CD14-positive monocyte (primary cell): Measurements from ENCODE around the gene TMEM174. TPM values are rescaled to one million over a fixed set of nuclear protein-coding genes. Genes with fewer than 3 reads are reported as not detected.

ENCODE experiments used
- DNase-seq, 3 donors: peaks; one replicate each; pipeline ENCODE4 v3.0.0-alpha.2; 2011 to 2022
- H2AFZ ChIP-seq: 2 replicates; pipeline ENCODE4 v1.6.0; 2012; ENCODE audit warnings: mild to moderate bottlenecking, low read depth, low read length, inconsistent platforms; ENCODE audit not compliant: insufficient read depth, poor library complexity, severe bottlenecking
- H3K27ac ChIP-seq, 2 donors: 1 replicate in 1 of 2; 2 replicates in 1 of 2; pipeline ENCODE4 v1.5.1; 2012 to 2013; ENCODE audit warnings: low read length in 2 of 2, control low read depth in 1 of 2, inconsistent platforms in 1 of 2, low read depth in 1 of 2, mild to moderate bottlenecking in 1 of 2
- H3K27me3 ChIP-seq, 2 donors: one replicate each; pipeline versions ENCODE4 v1.6.0 to v1.6.1; 2011 to 2013; ENCODE audit warnings: low read length in 2 of 2; ENCODE audit not compliant: control insufficient read depth in 2 of 2, insufficient read depth in 2 of 2
- H3K36me3 ChIP-seq, 2 donors: replicated peaks in 1 of 2; 1 replicate in 1 of 2; 2 replicates in 1 of 2; pipeline versions ENCODE4 v1.5.1 to v1.6.1; 2012 to 2013; ENCODE audit warnings: low read length in 2 of 2, control low read depth in 1 of 2, inconsistent platforms in 1 of 2, mild to moderate bottlenecking in 1 of 2; ENCODE audit not compliant: insufficient read depth in 2 of 2, control insufficient read depth in 1 of 2
- H3K4me1 ChIP-seq, 2 donors: 1 replicate in 1 of 2; 2 replicates in 1 of 2; pipeline versions ENCODE4 v1.5.1 to v1.6.1; 2012 to 2013; ENCODE audit warnings: low read length in 2 of 2, control low read depth in 1 of 2, inconsistent platforms in 1 of 2, mild to moderate bottlenecking in 1 of 2, moderate library complexity in 1 of 2; ENCODE audit not compliant: insufficient read depth in 2 of 2, control insufficient read depth in 1 of 2
- H3K4me2 ChIP-seq: replicated peaks from 2 replicates; pipeline ENCODE3; 2012; ENCODE audit warnings: low read length, moderate library complexity, mild to moderate bottlenecking; ENCODE audit not compliant: poor library complexity, severe bottlenecking; ENCODE audit errors: extremely low read depth
- H3K4me3 ChIP-seq, 3 experiments: fragments of 200-600 bp in 1 of 3; sonication (generic) in 1 of 3; replicated peaks in 1 of 3; 1 replicate in 2 of 3; 2 replicates in 1 of 3; pipeline ENCODE4 v1.5.1; 2011 to 2013; ENCODE audit warnings: low read length in 3 of 3, mild to moderate bottlenecking in 3 of 3, control low read depth in 2 of 3, low read depth in 2 of 3, inconsistent platforms in 1 of 3, moderate library complexity in 1 of 3
- H3K79me2 ChIP-seq: 2 replicates; pipeline ENCODE4 v1.6.0; 2012; ENCODE audit warnings: mild to moderate bottlenecking, control low read depth, inconsistent platforms, low read length, moderate library complexity; ENCODE audit not compliant: insufficient read depth
- H3K9ac ChIP-seq: 2 replicates; pipeline ENCODE4 v1.6.0; 2017; ENCODE audit warnings: low read length, mild to moderate bottlenecking; ENCODE audit not compliant: insufficient read depth, poor library complexity, severe bottlenecking
- H3K9me3 ChIP-seq, 2 donors: replicated peaks in 1 of 2; 1 replicate in 1 of 2; 2 replicates in 1 of 2; pipeline versions ENCODE4 v1.5.1 to v1.6.1; 2012 to 2013; ENCODE audit warnings: low read length in 2 of 2, control low read depth in 1 of 2; ENCODE audit not compliant: control insufficient read depth in 1 of 2, insufficient read depth in 1 of 2
- H4K20me1 ChIP-seq: 2 replicates; pipeline ENCODE4 v1.6.0; 2012; ENCODE audit warnings: mild to moderate bottlenecking, low read length, control low read depth, moderate library complexity; ENCODE audit not compliant: insufficient read depth
- H3K27ac Mint-ChIP-seq, 7 donors: one replicate each; pipeline ENCODE4 v1.8.0; 2020; ENCODE audit warnings: mild to moderate bottlenecking in 7 of 7, mixed read lengths in 7 of 7, moderate library complexity in 6 of 7, inconsistent platforms in 2 of 7
- H3K27me3 Mint-ChIP-seq, 3 donors: one replicate each; pipeline ENCODE4 v1.8.0; 2021 to 2022; ENCODE audit warnings: low read depth in 3 of 3, mild to moderate bottlenecking in 3 of 3, mixed read lengths in 3 of 3, moderate library complexity in 3 of 3, inconsistent platforms in 1 of 3
- H3K36me3 Mint-ChIP-seq, 2 donors: one replicate each; pipeline ENCODE4 v1.8.0; 2020; ENCODE audit warnings: mixed read lengths in 2 of 2, inconsistent platforms in 1 of 2, mild to moderate bottlenecking in 1 of 2
- H3K4me1 Mint-ChIP-seq: one replicate; pipeline ENCODE4 v1.8.0; 2020; ENCODE audit warnings: mild to moderate bottlenecking, mixed read lengths
- H3K4me3 Mint-ChIP-seq, 2 donors: one replicate each; pipeline ENCODE4 v1.8.0; 2020; ENCODE audit warnings: mild to moderate bottlenecking in 2 of 2, mixed read lengths in 2 of 2, moderate library complexity in 1 of 2
- H3K9me3 Mint-ChIP-seq, 7 donors: one replicate each; pipeline ENCODE4 v1.8.0; 2020 to 2022; ENCODE audit warnings: mixed read lengths in 7 of 7, mild to moderate bottlenecking in 6 of 7, moderate library complexity in 6 of 7, inconsistent platforms in 2 of 7
- CTCF ChIP-seq: fragments of 200-600 bp; IDR thresholded peaks from one replicate; pipeline ENCODE4 v1.8.0; 2022; ENCODE audit warnings: antibody characterized with exemption, mild to moderate bottlenecking
- WGBS: methylation state at CpG from one replicate; pipeline ENCODE4 v1.1.5; 2013; ENCODE audit warnings: missing lambda C conversion rate; ENCODE audit not compliant: insufficient coverage; 5-methylcytosine and 5-hydroxymethylcytosine counted together
- intact Hi-C, 2 donors: fragments of 100-400 bp; cut with micrococcal nuclease; formaldehyde crosslinking; loops; one replicate each; pipeline versions ENCODE4 v1.15.0 to v1.15.1; 2023
- polyA plus RNA-seq, 3 donors: library from polyadenylated mRNA; depleted of rRNA in 1 of 3; unstranded in 2 of 3; stranded (reverse) in 1 of 3; fragments of 300-500 nt in 2 of 3; fragments of >200 nt in 1 of 3; fragmentation: Illumina TruSeq in 2 of 3; gene quantifications; 1 replicate in 2 of 3; 2 replicates in 1 of 3; pipeline ENCODE4 v1.2.3, GENCODE V29; 2012 to 2021

The TMEM174 gene
- polyA plus RNA-seq, 3 donors, result not detected

- no peaks in the 10 kb centered on the region for H3K36me3 ChIP-seq
- Mint-ChIP-seq H3K27ac (no peak overlapping the region), H3K9me3 (peaks cover 0 to 9% (median 3%) of the 10 kb centered on the region in 7 donors), H3K4me1 (peaks cover 3% of the 10 kb centered on the region), H3K27me3 (peaks cover 38 to 62% (median 40%) of the 10 kb centered on the region in 3 donors), H3K36me3 (no peaks in the 10 kb centered on the region), H3K4me3 (peak overlapping the region in 1 of 2 donors; percentile 9)
- intact Hi-C loops, result no loop called here
- H3K4me3 ChIP-seq, result no peak overlapping the region
- DNase-seq, result no peak
- H3K9ac ChIP-seq, result no peak overlapping the region
- H3K27ac ChIP-seq, result no peak overlapping the region
- H3K27me3 ChIP-seq, result peaks cover 6 to 61% of the 10 kb centered on the region in 2 donors
- no peak for TF ChIP-seq CTCF
- H3K79me2 ChIP-seq, result no peaks in the 10 kb centered on the region
- no peak overlapping the region for H3K4me2 ChIP-seq
- 100% methylated on average over 1 of the region's 1 CpG for WGBS
- H3K9me3 ChIP-seq, result no peaks in the 10 kb centered on the region
- no peak overlapping the region for H2AFZ ChIP-seq
- no peaks in the 10 kb centered on the region for H4K20me1 ChIP-seq
- no peaks in the 10 kb centered on the region for H3K4me1 ChIP-seq
Measured at GRCh38 chr5:73196201-73196600, 23.2 kb downstream of the TMEM174 start.

GRCh38 chr5:73197637-73198257 is 24.8 kb downstream of the TMEM174 start:
- Histone ChIP-seq H3K4me1 (peaks cover 0 to 3% of the 10 kb centered on the region in 2 donors), H3K27me3 (peaks cover 4 to 65% of the 10 kb centered on the region in 2 donors), H3K4me3 (no peak overlapping the region), H3K4me2 (no peak overlapping the region), H3K79me2 (no peaks in the 10 kb centered on the region), H2AFZ (no peak overlapping the region), H3K9ac (no peak overlapping the region), H3K27ac (no peak overlapping the region), H3K9me3 (peaks cover 0 to 4% of the 10 kb centered on the region in 2 donors), H4K20me1 (no peaks in the 10 kb centered on the region), H3K36me3 (no peaks in the 10 kb centered on the region)
- intact Hi-C loops, result no loop called here
- Mint-ChIP-seq H3K27ac (no peak overlapping the region), H3K4me3 (no peak overlapping the region), H3K27me3 (peaks cover 38 to 63% (median 41%) of the 10 kb centered on the region in 3 donors), H3K36me3 (no peaks in the 10 kb centered on the region), H3K9me3 (peaks cover 3 to 11% (median 8%) of the 10 kb centered on the region in 7 donors), H3K4me1 (peaks cover 6% of the 10 kb centered on the region)
- DNase-seq, result no peak
- WGBS, result no CpG with 5 or more reads among the region's 8 CpGs
- no peak for TF ChIP-seq CTCF
